ENCODE data around the gene DSCAML1.

DNA sequence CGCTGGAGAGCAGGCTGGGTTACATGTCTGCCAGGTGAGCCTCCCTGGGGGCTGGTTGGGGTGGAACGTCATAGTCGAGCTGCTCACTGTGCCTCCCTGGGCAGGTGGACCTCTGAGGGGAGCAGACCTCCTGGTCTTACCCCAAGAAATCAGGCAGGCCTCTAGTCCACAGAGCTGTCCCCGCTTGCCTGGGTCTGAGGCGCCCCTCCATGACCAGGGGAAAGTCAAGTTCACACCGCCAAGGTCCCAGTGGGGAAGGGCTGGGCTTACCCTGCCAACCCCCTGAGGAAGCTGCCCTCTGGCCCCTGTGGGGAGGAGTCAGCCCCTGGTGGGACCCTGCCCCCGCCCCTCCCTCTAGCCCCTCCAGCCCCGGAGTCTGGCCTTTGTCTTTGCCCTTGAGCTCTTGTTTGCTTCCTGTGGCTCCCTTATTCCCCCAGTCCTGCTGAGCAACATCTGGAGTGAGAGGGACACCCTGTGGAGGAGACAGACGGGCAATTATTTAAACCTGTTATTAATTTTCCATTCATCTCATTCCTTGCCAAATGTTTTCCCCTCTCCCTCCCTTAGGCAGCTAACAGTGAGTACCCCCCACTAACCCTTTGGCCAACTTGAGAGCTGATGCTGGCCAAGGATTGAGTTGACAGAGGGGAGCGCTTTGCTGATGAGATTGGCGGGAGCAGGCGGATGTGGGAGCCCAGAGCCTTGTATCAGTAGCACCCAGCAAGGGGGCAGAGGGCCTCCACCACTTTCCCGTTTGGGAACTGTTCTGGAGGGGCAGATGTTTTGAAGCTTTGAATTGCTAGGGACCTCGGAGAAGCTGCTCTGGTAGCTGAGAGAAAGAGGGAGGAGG lies 385.9 kb downstream of the DSCAML1 start:
- TF ChIP-seq, protein P1, sequence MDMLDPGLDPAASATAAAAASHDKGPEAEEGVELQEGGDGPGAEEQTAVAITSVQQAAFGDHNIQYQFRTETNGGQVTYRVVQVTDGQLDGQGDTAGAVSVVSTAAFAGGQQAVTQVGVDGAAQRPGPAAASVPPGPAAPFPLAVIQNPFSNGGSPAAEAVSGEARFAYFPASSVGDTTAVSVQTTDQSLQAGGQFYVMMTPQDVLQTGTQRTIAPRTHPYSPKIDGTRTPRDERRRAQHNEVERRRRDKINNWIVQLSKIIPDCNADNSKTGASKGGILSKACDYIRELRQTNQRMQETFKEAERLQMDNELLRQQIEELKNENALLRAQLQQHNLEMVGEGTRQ (IDR thresholded peaks at IDR 0.05; ENCODE audit: low read length): no peak
- TF ChIP-seq RAD21 (IDR thresholded peaks at IDR 0.05 in 1 of 2, conservative IDR thresholded peaks at IDR 0.05 in 1 of 2; ENCODE audit: low read depth in 2 of 2, low read length in 2 of 2) (no peak), CBX8 (IDR thresholded peaks at IDR 0.05; ENCODE audit: borderline replicate concordance, low read depth, low read length) (no peak), EP300 (IDR thresholded peaks at IDR 0.05; ENCODE audit: borderline replicate concordance in 1 of 2, low read depth in 2 of 2, low read length in 2 of 2) (no peak), MAX (IDR thresholded peaks at IDR 0.05) (no peak), YY1 (IDR thresholded peaks at IDR 0.05; ENCODE audit: low read depth, low read length) (no peak), CREB1 (IDR thresholded peaks at IDR 0.05) (no peak), POLR2AphosphoS5 (IDR thresholded peaks at IDR 0.05; ENCODE audit: low read depth, low read length) (no peak), EZH2 (IDR thresholded peaks at IDR 0.05; ENCODE audit: low read depth, low read length, severe bottlenecking) (no peak), ATF2 (IDR thresholded peaks at IDR 0.05; ENCODE audit: low read length) (no peak), TAF1 (IDR thresholded peaks at IDR 0.05; ENCODE audit: low read depth, low read length) (no peak), HDAC2 (IDR thresholded peaks at IDR 0.05; ENCODE audit: borderline replicate concordance in 1 of 2, low read depth in 2 of 2, low read length in 2 of 2) (no peak), RFX5 (IDR thresholded peaks at IDR 0.05; ENCODE audit: borderline replicate concordance, low read depth, low read length) (no peak)
- TF ChIP-seq, protein P2, sequence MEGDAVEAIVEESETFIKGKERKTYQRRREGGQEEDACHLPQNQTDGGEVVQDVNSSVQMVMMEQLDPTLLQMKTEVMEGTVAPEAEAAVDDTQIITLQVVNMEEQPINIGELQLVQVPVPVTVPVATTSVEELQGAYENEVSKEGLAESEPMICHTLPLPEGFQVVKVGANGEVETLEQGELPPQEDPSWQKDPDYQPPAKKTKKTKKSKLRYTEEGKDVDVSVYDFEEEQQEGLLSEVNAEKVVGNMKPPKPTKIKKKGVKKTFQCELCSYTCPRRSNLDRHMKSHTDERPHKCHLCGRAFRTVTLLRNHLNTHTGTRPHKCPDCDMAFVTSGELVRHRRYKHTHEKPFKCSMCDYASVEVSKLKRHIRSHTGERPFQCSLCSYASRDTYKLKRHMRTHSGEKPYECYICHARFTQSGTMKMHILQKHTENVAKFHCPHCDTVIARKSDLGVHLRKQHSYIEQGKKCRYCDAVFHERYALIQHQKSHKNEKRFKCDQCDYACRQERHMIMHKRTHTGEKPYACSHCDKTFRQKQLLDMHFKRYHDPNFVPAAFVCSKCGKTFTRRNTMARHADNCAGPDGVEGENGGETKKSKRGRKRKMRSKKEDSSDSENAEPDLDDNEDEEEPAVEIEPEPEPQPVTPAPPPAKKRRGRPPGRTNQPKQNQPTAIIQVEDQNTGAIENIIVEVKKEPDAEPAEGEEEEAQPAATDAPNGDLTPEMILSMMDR (IDR thresholded peaks at IDR 0.05; ENCODE audit: control extremely low read depth in 1 of 3, insufficient read depth in 1 of 3, low read depth in 1 of 3, low read length in 3 of 3): no peak

Measured in H1 (cell line).